Left hindlimb (tissue), 1 donor: ENCODE results near the gene YDJC.
"Not testable (repeated sequence)": the region's sequence is repeated elsewhere in the genome, so short reads cannot be mapped to it uniquely, and the experiment has no call there.

Source experiments
- DNase-seq: peaks from one replicate; pipeline ENCODE4 v3.0.0-alpha.2; 2018

YDJC gene

DNA sequence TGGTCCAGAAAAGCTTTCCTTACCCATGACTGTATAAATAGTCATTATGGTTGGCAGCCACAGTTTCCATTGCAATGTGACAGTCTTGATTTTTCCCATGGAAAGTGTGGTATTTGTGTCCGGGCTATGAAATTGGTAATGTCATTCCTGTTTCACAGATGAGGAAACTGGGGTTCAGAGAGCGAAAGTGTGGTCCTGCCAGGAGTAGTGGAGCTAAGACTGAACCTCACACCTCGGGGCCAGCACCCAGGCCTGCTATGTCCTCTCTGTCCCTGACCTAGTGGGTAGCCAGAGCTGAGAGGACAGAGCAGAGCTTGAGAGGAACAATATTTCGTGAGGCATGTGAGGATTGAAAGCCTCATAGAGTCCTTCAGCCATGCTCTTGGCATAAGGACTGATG is 1.2 kb upstream of the YDJC start:
- no peak for DNase-seq

DNA sequence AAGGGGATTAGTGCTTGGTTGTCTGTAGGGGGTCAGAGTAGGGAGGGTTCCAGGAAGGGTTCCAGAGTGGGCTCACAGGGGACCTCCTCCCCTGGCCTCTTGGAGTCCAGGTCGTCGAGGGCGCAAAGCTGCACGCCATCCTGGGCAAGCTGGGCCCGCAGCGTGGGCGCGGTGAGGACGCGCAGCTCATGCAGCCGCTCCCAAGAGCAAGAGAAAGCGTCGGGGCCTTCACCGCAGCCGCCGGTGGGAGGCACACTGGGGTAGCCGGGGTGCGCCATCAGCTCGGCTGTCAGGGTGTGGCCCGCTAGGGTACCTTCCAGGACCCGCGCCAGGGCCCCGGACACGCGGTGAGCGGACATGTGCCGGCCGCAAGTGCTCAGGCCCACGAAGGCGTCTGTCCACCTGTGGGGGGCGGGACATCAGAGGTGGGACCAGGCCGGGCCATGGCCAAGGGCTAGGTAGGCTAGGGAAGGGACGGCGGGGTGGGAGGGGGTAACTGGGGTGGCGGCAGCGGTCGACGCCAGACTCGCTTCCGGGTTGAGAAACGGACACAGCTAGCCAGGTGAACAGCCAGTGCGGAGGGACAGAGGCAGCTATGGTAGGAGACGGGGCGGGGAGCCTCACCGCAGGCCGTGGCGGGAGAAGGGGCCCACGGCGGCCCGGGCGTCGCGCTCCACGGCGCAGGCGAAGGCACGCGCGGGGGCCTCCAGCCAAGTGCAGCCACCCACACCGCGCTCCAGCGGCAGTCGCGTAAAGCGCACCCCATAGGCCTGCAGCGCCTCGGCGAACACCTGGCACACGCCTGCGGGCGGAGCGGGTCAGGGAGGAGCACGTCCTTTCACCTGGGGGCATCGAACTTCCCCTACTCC is 1.2 kb downstream of the YDJC start:
- no peak for DNase-seq

DNA sequence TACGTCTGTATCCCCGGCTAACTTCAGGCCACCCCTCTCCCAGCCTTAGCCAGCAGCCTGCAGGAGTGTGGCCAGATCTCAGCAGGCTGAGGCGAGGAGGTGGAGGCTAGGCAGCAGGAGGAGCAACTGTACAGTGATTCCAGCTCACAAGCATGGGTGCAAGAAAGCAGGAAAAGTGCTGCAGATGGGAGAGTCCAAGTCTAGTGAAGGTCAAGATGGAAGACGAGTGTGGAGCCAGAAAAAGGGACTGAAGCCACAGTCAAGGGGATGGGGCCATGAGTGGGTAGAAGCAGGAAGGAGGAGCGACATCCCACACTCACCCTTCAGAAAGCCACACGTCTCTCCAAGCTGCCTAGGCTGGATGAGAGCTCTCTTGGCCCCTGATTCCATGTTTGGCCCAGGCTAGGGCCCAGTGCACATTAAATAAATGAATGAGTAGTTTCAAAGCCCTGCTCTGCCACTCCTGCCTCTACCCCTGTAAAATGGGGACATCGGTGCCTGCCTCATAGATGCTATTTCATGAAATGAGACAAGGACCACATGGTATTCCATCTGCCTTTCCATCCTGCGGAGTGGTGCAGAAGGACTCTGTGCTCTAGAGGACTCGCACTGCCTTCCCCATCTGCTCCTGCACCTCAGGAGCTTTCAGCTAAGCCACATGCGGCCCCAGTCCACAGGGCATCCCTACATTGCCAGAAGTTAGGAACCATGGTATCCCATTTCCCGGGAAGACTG is 2.9 kb downstream of the YDJC start:
- DNase-seq: no peak

DNA sequence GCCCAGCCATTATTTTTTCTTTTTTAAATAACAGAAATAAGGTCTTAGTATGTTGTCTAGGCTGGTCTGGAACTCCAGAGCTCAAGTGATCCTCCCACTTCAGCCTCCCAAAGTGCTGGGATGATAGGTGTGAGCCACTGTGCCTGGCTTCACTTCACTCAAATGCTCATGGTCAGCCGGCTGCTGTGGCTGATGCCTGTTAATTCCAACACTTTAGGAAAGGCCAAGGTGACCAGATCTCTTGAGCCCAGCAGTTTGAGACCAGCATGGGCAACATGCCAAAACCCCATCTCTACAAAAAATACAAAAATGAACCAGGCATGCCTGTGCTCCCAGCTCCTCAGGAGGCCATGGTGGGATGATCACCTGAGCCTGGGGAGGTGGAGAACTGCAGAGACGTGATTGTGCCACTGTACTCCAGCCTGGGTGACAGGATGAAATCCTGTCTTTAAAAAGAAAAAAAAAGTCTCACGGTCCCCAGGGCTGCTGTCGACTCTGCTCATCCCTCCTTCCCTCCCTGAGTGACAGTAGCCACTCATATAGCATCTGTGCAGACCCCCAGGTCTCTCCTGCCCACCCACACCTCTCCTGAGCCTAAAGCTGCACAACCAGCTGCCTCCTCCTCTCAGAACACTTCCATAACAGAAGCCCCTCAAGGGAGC is 3.6 kb downstream of the YDJC start:
- no peak for DNase-seq

DNA sequence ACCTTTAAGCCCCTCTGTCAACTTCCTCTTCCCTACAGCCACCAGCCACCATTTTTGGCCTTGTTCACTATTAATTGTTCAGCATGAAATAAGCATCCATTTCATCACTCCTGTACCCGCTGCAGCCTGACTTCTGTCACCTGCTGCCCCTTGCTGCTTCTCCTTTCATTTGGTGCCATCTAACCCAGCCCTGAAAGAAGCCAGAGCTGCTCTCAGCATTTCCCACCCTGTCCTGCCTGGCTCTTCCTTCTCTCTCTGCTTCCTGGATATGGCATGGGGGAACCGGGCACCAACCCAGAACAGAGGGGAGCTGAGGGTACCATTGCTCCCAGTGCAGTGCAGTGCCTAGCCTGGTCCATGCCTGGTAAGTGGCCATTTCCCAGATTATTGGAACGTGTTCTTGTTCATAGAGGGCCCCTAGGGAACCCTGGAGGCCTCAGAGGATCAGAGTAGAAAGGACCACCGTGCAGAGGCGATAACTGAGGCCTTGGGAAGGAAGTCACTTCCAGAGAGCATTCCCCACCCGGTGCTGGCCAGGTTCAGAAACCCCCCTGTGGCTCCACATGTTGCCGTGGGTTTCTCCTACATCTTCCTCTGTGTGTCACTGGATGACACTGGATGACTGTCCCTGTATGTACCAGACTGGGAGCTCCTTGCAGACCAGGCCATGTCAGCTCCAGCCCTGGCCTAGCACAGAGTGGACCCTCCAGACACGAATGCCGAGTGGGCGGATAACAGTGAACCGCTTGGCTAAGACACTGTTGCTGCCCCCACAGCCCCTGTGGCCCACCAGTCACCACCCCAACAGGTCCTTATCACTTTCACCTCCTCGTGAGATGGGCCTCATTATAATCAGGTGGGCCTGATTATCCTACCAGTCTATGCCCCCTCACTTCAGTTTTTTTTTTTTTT is 4.7 kb downstream of the YDJC start:
- no peak for DNase-seq

DNA sequence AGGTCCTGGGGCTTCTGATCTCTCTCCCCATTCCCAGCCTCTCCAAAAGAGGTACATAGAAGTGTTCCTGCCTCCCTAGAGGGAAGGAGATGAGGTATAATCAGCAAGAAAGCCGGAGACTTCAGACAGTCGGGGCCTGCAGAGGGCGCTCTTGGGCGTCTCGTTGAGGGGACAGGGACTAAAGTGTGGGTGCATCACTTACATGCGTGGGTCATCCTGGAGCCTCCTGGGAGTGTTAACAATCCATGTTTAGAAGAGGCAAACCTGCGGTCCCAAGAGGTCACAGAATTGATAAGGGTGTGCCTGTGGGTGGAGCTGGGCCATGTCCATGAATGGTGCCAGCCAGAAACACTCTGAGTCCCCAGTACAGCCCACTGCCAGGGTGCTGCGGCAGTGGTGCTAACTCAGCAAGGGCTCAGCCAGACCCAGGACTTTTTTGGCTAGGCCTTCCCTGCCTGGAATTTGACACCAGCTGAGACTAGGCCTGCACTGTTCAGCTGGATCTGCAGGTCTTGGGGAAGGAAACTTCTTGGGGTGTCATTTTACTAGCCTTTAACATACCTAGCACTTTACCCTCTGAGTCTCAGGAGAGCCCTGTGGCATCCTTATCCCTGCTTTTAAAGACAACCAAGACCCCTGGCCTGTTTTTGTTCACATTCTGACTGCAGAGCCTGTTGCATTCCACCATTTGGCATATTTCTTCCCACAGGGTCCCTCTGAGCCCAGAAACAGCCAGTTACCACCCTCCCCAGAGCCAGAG is 5.5 kb downstream of the YDJC start:
- DNase-seq: no peak

DNA sequence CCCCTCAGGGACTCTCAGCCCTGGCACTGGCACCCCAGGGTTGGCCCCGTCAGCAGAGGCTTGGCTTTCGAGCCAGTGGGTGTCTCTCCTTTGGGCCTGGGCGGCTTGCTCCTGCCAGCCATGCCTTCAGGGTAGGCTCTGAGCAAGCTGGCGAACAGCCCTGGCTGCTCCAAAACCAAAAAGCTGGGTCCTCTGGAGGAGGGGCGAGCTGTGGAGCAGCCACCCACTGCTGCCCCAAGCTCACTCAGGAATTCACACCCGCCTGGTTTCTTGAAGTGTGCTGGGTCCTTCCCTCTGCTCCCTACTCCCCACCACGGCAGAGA is 6.2 kb downstream of the YDJC start:
- no peak for DNase-seq

DNA sequence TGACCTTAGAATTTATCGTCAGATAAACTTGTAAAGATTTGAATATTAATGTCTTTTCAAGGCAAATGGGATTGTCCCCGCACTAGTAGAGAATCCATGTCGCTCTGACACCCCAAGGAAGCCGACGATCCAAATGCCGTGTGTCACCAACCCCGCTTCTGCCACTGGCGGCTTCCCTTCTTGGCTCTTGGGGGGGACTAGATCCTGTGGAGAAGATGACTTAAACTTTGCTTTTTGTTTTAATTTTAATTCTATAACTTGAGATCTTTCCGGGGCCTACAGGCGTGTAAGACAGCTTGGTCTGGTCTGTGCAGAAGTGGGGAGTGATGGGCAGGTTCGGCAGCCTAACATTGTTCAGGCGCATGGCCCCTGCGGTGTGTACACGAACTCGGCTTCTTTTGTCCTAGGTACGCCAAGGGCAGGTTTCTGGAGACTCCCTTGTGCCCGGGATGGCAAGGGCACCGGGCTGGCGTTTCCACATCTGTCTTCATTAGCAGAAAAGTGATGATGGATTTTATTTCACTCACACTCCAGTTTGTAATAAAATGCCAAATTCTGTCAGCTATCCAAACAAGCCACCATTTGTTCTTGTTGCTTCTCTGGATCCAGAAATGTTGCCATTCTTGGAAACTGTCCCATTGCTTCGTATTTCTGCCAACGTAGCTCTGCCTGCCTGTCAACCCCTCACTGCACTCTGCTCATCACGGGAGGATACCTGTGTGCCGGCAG is 6.7 kb downstream of the YDJC start:
- no peak for DNase-seq

DNA sequence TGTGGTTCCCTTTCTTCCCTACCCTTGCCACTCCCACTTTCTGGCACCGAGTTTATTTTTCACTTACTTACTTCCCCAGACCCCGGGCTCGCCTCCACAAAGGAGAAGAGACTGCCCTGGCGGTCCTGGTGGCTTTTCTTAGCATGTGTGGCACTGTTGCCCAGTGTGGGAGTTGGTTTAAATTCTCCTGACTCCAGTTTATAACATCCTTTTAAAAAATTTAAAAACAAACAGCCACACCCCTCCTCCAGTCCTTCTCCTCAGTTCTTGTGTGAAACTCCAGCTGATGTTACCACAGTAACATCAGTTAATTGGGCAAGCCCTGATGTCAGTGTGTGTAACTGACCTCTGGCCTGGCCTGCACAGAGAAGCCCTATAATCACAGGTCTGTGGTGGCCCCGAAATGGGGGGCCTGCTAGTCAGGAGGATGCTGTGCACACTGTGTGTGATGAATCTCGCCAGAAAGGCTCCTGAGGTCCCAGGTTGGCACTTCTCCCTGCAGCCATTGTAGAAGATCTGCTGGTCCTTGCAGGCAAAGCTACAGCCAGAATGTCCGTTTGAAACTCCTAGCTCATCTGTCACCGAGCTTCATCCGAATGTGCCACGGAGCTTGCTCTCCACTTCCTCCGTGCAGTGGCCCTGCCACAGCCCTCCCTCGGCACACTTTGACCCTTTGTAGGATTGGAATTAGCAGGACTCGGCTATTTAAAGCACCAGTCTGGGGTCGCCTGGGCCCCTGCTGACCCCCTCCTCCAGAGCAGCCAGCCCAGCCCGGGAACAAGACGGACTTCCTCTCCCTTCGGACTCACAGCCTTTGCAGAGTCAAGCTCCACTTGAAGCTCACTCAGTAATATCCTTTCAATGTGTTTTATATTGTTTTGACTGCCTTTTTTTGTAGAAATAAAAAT is 7.6 kb downstream of the YDJC start:
- no peak for DNase-seq

DNA sequence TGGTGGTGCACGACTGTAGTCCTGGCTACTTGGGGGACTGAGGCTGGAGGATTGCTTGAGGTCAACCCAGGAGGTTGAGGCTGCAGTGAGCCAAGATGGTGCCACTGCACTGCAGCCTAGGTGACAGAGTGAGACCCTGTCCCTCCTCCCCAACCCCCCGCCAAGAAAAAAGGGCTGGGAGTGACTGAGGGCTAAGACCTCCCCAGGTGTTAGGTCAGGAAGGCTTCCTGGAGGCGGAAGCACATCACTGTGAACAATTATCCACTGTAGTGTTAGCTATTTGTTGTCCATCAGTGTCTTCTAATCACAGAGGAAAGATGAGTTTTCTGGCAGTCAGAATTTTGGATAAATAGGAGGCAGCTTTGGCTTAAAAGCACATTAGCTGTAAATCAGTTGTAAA is 8.8 kb downstream of the YDJC start:
- no peak for DNase-seq

DNA sequence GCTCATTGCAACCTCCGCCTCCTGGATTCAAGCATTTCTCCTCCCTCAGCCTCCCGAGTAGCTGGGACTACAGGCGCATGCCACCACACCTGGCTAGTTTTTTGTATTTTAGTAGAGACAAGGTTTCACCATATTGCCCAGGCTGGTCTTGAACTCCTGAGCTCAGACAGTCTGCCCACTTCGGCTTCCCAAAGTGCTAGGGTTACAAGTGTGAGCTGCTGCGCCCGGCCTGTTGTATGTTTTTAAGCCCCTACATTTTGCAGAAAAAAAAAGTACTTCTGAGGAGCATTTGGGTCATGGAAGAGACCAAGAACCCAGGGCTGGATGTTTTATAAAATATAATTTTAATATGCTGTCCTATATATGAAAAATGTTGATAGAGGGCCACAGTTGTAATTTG is 12.5 kb downstream of the YDJC start:
- DNase-seq: not testable (repeated sequence)

DNA sequence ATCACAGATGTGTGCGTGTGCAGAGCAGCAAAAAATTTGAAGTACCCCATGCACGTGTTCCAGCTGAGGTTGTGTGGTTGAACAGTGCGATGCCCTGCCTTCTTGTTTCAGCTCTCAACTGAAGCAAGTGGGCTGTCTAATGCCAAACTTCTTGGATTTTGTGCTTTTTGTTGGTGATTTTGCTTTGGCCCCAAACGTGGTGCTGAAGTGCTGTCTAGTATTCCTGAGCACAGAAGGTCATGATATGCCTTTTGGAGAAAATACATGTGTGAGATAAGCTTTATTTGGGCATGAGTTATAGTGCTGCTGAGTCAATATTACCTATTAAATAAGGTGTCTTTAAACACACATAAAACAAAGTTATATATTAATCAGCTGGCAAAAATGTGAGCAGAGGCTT is 14.1 kb downstream of the YDJC start:
- no peak for DNase-seq

DNA sequence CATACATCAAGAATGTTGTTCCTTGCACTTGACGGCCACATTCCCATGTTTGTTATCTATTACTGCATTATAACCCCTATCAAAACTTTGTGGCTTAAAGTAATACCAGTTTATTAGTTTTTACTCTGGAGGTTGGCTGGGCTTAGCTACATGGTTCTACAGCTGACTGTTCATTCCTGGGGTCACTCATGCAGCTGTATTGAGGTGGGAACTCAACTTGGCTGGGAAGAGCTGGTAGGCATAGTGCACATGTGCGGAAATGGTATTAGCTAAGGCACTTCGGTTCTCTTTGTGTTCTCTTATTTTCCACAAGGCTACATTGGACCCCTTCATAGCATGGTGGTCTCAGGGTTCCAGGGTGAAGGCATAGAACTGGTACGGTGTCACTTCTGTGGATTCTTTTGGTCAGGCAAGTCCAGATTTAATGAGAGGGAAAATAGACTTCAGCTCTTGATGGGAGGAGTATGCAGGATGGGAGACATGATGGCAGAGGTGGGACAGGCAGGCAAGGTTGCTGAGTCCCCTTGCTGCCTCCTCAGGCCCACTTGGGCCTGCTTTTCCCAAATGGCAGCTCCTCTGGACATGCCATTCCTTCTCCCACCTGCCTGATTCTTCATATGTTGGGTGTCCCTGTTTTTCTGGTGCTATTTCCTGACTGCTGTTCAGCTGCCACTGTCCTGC is 16.1 kb downstream of the YDJC start:
- no peak for DNase-seq

DNA sequence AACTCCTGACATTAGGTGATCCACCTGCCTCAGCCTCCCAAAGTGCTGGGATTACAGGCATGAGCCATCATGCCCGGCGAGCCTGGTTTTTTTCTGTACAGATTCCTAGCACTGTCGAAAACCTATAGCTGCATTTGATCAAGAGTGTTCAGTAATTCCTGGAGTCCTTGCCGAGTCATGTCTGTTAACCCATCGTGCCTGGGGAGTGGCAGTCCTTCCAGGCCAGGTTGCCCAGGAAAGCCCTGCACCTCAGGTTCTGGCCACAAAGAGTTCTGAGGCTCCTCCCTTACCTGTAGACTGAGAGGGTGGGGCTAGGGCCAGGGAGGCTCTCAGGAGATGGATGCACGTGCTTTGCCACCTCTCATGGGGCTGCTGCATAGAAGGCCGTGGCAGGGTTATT is 17.0 kb downstream of the YDJC start:
- no peak for DNase-seq

DNA sequence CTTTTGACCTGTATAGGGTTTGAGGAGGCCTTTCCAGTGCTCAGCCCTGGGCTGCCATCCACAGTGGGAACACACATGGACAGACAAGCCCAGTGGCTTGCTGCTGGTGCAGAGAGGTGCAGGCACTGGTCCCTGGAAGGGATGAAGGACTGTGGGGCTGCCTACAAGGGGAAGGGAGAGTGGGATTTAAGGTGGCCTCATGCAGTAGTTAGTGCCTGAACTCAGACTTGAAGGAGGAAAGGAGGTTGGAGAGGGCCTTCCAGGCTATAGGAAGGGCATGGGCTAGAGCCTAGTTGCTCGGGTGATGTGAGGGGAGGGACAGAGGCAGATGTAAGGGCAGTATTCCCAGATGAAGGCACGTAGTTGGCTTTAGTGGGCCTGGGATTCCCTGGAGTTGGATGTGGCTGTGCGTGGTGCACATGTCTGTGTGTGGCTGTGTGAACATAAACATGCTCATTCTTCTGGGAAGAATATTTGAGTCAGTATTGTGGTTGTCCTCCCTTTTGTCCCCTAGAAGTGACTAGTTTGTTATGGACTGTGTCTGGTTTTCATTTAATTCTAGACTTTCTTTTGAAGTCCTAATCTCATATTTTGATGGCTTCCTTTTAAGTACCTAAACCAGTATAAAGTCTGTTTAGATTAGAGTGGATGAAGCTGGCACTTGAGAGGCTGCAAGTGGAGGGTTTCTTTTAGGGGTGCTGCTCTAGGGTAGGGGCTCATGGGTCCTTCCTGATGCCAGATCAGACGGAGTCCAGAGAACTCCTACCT is 18.4 kb downstream of the YDJC start:
- DNase-seq: no peak

DNA sequence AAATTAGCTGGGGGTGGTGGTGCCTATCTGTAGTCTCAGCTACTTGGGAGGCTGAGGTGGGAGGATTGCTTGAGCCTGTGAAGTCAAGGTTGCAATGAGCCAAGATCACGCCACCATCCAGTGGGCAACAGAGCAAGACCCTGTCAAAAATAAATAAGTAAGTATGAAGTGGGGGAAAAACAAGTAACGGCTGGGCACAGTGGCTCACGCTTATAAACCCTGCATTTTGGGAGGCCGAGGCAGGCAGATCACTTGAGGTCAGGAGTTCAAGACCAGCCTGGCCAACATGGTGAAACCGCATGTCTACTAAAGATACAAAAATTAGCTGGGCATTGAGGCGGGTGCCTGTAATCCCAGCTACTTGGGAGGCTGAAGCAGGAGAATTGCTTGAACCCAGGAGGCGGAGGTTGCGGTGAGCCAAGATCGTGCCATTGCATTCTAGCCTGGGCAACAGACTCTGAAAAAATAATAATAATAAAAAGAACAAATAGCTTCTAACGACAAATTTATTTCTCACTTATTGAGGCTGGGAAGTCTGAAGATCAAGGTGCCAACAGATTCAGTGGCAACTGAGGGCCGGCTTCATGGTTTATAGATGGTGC is 20.2 kb downstream of the YDJC start:
- not testable (repeated sequence) for DNase-seq

DNA sequence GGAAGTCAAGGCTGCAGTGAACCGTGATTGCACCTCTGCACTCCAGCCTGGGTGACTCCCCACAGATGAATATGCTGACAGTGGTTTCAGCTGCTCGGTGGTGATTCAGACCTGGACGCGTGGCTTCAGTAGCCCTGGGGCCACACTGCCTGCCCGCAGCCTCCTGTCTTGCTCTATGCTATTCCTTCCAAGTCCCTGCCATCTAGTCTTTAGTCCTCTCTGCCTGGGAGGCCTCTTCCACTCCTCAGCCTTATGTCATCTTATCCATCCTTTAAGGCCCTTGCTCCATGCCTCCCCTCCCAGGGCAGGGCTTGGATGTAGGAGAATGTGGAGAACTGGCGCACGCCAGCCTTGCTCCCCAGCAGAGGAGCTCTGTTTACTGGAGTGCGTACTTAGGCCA is 23.0 kb downstream of the YDJC start:
- DNase-seq: no peak

DNA sequence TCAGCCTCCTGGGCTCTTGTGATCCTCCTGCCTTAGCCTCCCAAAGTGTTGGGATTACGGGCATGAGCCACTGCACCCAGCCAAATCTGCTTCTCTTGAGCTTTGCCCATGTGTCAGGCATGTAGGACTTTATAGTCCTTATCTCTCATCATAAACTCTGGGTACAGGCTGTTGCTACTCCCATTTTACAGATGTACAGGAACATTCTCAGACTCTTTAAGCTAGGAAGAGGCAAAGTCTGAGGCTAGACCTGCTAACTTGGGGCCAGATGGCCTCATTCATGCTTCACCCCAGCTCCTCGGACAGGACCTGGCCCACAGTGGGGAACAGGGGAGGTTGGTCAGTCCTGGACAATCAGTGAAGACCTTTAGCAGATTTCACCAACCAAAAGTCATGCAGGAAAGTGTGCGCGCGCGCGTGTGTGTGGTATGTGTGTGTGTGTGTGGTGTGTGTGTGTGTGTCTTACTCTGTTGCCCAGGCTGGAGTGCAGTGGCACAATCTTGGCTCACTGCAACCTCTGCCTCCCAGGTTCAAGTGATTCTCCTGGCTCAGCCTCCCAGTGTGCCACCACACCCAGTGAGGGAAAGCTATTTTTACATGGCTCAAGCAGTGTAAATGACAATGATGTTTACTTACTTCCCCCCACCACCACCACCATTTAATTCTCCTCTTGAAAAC is 23.8 kb downstream of the YDJC start:
- DNase-seq: no peak
